HCT116 (cell line): ENCODE results near the gene POLN.

Experiments used
- CEBPB ChIP-seq: IDR thresholded peaks from 2 replicates; pipeline ENCODE4 v1.6.1; 2012; ENCODE audit warnings: low read depth
- CTCF ChIP-seq, 3 experiments: fragments of 200-600 bp in 1 of 3; sonication (generic) in 1 of 3; IDR thresholded peaks in 2 of 3; conservative IDR thresholded peaks in 1 of 3; 2 replicates each; pipeline ENCODE4 v1.5.1; 2012 to 2017; ENCODE audit warnings: low read depth in 2 of 3, low read length in 2 of 3, antibody characterized with exemption in 1 of 3, borderline replicate concordance in 1 of 3, control low read depth in 1 of 3, mild to moderate bottlenecking in 1 of 3, mixed read lengths in 1 of 3, mixed run types in 1 of 3, moderate library complexity in 1 of 3; ENCODE audit not compliant: insufficient read depth in 1 of 3
- POLR2A ChIP-seq: IDR thresholded peaks from 2 replicates; pipeline ENCODE4 v1.7.0; 2011; ENCODE audit warnings: borderline replicate concordance; ENCODE audit not compliant: insufficient read depth, insufficient read length; ENCODE audit errors: extremely low read depth

- TF ChIP-seq POLR2A (no peak), CTCF (IDR thresholded peaks at IDR 0.05 in 2 of 3, conservative IDR thresholded peaks at IDR 0.05 in 1 of 3; ENCODE audit: borderline replicate concordance in 1 of 3, insufficient read depth in 1 of 3, low read depth in 2 of 3, low read length in 2 of 3) (no peak), CEBPB (no peak)
Measured at GRCh38 chr4:2272026-2272827, 30.3 kb upstream of the POLN start.
